Measurements from ENCODE around the gene REV3L. TPM values are rescaled to one million over a fixed set of nuclear protein-coding genes. Genes with fewer than 3 reads are reported as not detected.
A peak's percentile ranks its signal among the peaks of the same experiment; 100 is the strongest.

REV3L gene
- total RNA-seq, 1 experiment from 2014 or later = 5.7 TPM

DNA sequence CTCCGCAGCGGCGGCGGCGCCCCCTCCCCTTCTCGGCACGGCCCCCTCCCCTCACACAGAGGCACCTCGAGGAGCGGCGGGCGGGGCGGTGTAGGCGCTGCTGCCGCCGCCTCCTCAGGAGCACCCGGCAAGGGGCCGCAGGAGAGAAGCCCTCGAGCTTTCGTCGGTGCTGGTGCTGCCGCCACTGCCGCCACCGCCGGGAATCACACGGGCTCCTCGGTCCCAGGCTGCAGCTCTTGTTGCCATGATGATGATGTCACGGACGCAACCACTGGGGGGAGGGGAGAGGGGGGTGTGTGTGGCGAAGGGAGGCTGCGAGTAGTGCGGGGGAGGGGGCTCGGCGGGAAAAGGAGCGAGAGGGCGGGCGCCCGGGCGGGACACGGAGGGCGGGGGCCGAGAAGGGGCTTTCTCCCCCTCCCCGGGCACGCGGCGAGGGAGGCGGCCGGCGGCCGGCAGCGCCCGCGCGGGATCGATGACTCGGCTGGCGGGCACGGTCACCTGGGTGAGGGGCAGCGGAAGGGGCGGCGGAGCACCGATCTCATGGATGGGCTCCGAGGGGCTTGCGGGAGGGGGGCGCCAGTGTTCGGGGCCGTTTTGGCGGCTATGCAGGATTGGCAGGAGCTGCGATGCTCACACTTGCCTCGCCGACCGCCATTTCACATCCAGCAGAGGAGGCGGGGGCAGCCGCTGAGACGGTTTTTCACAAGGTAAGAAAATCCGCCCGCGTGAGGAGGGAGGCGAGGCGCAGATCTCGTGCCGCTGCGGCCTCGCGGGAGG is at the start of gene REV3L (continued):
- TF ChIP-seq ARID4B (CRISPR knock-in tag; IDR thresholded peaks at IDR 0.05; ENCODE audit: borderline replicate concordance) = no peak
- no peak for TF ChIP-seq EMX1 (CRISPR knock-in tag; IDR thresholded peaks at IDR 0.05)
- TF ChIP-seq, protein P1, sequence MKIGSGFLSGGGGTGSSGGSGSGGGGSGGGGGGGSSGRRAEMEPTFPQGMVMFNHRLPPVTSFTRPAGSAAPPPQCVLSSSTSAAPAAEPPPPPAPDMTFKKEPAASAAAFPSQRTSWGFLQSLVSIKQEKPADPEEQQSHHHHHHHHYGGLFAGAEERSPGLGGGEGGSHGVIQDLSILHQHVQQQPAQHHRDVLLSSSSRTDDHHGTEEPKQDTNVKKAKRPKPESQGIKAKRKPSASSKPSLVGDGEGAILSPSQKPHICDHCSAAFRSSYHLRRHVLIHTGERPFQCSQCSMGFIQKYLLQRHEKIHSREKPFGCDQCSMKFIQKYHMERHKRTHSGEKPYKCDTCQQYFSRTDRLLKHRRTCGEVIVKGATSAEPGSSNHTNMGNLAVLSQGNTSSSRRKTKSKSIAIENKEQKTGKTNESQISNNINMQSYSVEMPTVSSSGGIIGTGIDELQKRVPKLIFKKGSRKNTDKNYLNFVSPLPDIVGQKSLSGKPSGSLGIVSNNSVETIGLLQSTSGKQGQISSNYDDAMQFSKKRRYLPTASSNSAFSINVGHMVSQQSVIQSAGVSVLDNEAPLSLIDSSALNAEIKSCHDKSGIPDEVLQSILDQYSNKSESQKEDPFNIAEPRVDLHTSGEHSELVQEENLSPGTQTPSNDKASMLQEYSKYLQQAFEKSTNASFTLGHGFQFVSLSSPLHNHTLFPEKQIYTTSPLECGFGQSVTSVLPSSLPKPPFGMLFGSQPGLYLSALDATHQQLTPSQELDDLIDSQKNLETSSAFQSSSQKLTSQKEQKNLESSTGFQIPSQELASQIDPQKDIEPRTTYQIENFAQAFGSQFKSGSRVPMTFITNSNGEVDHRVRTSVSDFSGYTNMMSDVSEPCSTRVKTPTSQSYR (CRISPR knock-in tag; IDR thresholded peaks at IDR 0.05) = 0 out of 2 replicates have a peak, but pooled peaks have one; percentile 10
- TF ChIP-seq, protein P2, sequence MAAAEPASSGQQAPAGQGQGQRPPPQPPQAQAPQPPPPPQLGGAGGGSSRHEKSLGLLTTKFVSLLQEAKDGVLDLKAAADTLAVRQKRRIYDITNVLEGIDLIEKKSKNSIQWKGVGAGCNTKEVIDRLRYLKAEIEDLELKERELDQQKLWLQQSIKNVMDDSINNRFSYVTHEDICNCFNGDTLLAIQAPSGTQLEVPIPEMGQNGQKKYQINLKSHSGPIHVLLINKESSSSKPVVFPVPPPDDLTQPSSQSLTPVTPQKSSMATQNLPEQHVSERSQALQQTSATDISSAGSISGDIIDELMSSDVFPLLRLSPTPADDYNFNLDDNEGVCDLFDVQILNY (CRISPR knock-in tag; IDR thresholded peaks at IDR 0.05) = peak; percentile 44; the same call in 1 of the 2 replicates
- peak; percentile 77 for TF ChIP-seq USF1 (CRISPR knock-in tag; IDR thresholded peaks at IDR 0.05)
- TF ChIP-seq MYBL2 (CRISPR knock-in tag; IDR thresholded peaks at IDR 0.05) = peak; percentile 66
- TF ChIP-seq MLX (CRISPR knock-in tag; IDR thresholded peaks at IDR 0.05) = no peak
- TF ChIP-seq RELA (CRISPR knock-in tag; IDR thresholded peaks at IDR 0.05; ENCODE audit: borderline replicate concordance) = no peak
- TF ChIP-seq ELF4 (CRISPR knock-in tag; IDR thresholded peaks at IDR 0.05; ENCODE audit: low read depth) = 0 out of 2 replicates have a peak, but pooled peaks have one; percentile 30
- no peak for TF ChIP-seq JUN (CRISPR knock-in tag; IDR thresholded peaks at IDR 0.05)

- ChIA-PET CTCF (interaction anchor here (1.1 to 1.7 kb wide), 2 partner anchors 10 to 22 kb away, joined by 3 to 4 read pairs; no protein-coding TSS in a partner anchor), POLR2A (no interaction called here)
- ATAC-seq = no peak
- H3K4me3 Mint-ChIP-seq = no peak overlapping the region
- no peaks in the 10 kb centered on the region for H3K27me3 Mint-ChIP-seq (ENCODE audit: low read depth)
- peaks cover 4% of the 10 kb centered on the region; the same call in 1 of the 2 replicates for H3K9me3 Mint-ChIP-seq
- no peak overlapping the region for H3K27ac Mint-ChIP-seq
- DNase-seq (ENCODE audit: low spot score) = no peak
- H3K4me1 Mint-ChIP-seq = peaks cover 26% of the 10 kb centered on the region
- H3K36me3 Mint-ChIP-seq = no peaks in the 10 kb centered on the region; the same call in 1 of the 2 replicates
- TF ChIP-seq, protein P3, sequence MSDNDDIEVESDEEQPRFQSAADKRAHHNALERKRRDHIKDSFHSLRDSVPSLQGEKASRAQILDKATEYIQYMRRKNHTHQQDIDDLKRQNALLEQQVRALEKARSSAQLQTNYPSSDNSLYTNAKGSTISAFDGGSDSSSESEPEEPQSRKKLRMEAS (CRISPR knock-in tag; IDR thresholded peaks at IDR 0.05) = no peak
- TF ChIP-seq, protein P2 (CRISPR knock-in tag; IDR thresholded peaks at IDR 0.05) = no peak
- TF ChIP-seq, protein P4, sequence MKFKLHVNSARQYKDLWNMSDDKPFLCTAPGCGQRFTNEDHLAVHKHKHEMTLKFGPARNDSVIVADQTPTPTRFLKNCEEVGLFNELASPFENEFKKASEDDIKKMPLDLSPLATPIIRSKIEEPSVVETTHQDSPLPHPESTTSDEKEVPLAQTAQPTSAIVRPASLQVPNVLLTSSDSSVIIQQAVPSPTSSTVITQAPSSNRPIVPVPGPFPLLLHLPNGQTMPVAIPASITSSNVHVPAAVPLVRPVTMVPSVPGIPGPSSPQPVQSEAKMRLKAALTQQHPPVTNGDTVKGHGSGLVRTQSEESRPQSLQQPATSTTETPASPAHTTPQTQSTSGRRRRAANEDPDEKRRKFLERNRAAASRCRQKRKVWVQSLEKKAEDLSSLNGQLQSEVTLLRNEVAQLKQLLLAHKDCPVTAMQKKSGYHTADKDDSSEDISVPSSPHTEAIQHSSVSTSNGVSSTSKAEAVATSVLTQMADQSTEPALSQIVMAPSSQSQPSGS (CRISPR knock-in tag; IDR thresholded peaks at IDR 0.05; ENCODE audit: borderline replicate concordance, low read depth) = no peak
- no peak for TF ChIP-seq KAT7 (CRISPR knock-in tag; IDR thresholded peaks at IDR 0.05; ENCODE audit: borderline replicate concordance)
- TF ChIP-seq NR2C2 (CRISPR knock-in tag; IDR thresholded peaks at IDR 0.05) = no peak
- TF ChIP-seq TEAD4 (CRISPR knock-in tag; IDR thresholded peaks at IDR 0.05) = no peak
- TF ChIP-seq JAZF1 (CRISPR knock-in tag; IDR thresholded peaks at IDR 0.05) = no peak
- TF ChIP-seq NR3C1 (CRISPR knock-in tag; conservative IDR thresholded peaks at IDR 0.05; ENCODE audit: low read depth) = no peak
- TF ChIP-seq, protein P1 (CRISPR knock-in tag; IDR thresholded peaks at IDR 0.05) = no peak
- no peak for TF ChIP-seq CREB1 (CRISPR knock-in tag; IDR thresholded peaks at IDR 0.05)
These were observed 48.2 kb upstream of the REV3L start for GRCh38 chr6:111531185-111531584.

All from WTC11 (cell line).